OCI-LY7 (cell line): Measurements from ENCODE around the gene BLACAT1. TPM values are rescaled to one million over a fixed set of nuclear protein-coding genes. Genes with fewer than 3 reads are reported as not detected.

Experiments
- BruUV-seq: library from RNA; stranded (reverse); fragments of 400-500 nt; replicated peaks from 2 replicates; lab custom pipeline; 2021; lab: Mats Ljungman, UMichigan
- CTCF ChIA-PET: fragments of 300-600 bp; sonication (Branson Sonifier 250); formaldehyde crosslinking; loops from one replicate; lab custom pipeline; 2022; ENCODE audit warnings: antibody characterized with exemption; ENCODE audit not compliant: unreplicated experiment; lab: Charles Lee
- POLR2A ChIA-PET: fragments of 300-600 bp; sonication (Branson Sonifier 250); formaldehyde crosslinking; loops from one replicate; lab custom pipeline; 2022; ENCODE audit warnings: antibody characterized with exemption; lab: Charles Lee
- DNase-seq: peaks from one replicate; pipeline ENCODE4 v3.0.0-alpha.2; 2015; ENCODE audit warnings: low spot score
- H2AFZ ChIP-seq: fragments of 200-600 bp; sonication (generic), shearing (Covaris generic); 2 replicates; pipeline ENCODE4 v1.6.1; 2014; ENCODE audit warnings: mild to moderate bottlenecking, antibody characterized with exemption, low read length, moderate library complexity
- H3K27ac ChIP-seq: fragments of 200-600 bp; sonication (generic); 2 replicates; pipeline ENCODE4 v1.5.1; 2014; ENCODE audit warnings: mixed run types, low read depth, mild to moderate bottlenecking, moderate library complexity, low read length, inconsistent platforms; ENCODE audit not compliant: poor library complexity, severe bottlenecking
- H3K36me3 ChIP-seq: fragments of 200-600 bp; sonication (generic); 2 replicates; pipeline ENCODE4 v1.6.1; 2014; ENCODE audit warnings: mild to moderate bottlenecking, antibody characterized with exemption, low read length, moderate library complexity, mixed read lengths; ENCODE audit not compliant: insufficient read depth
- H3K4me1 ChIP-seq: fragments of 200-600 bp; sonication (generic); 2 replicates; pipeline ENCODE4 v1.5.1; 2014; ENCODE audit warnings: mild to moderate bottlenecking, low read length; ENCODE audit not compliant: insufficient read depth, poor library complexity, severe bottlenecking
- H3K4me2 ChIP-seq: fragments of 200-600 bp; sonication (generic); 2 replicates; pipeline ENCODE4 v1.6.1; 2014; ENCODE audit warnings: mild to moderate bottlenecking, low read length
- H3K4me3 ChIP-seq: fragments of 200-600 bp; sonication (generic); 2 replicates; pipeline ENCODE4 v1.5.1; 2014; ENCODE audit warnings: mild to moderate bottlenecking, low read depth, low read length; ENCODE audit not compliant: poor library complexity, severe bottlenecking
- H3K79me2 ChIP-seq: fragments of 200-600 bp; sonication (generic); 2 replicates; pipeline ENCODE4 v1.6.1; 2016; ENCODE audit warnings: low read depth, mild to moderate bottlenecking, low read length, moderate library complexity, mixed read lengths; ENCODE audit not compliant: insufficient read depth
- H3K9me2 ChIP-seq: fragments of 200-600 bp; sonication (generic); 2 replicates; pipeline ENCODE4 v1.6.1; 2016; ENCODE audit warnings: mild to moderate bottlenecking, low read length, mixed read lengths; ENCODE audit not compliant: insufficient read depth
- H3K9me3 ChIP-seq: fragments of 200-600 bp; sonication (generic); 2 replicates; pipeline ENCODE4 v1.6.1; 2014; ENCODE audit warnings: mild to moderate bottlenecking, mixed run types, low read length, mixed read lengths
- H4K20me1 ChIP-seq: fragments of 200-600 bp; sonication (generic); 2 replicates; pipeline ENCODE4 v1.6.1; 2014; ENCODE audit warnings: mild to moderate bottlenecking, antibody characterized with exemption, low read length, moderate library complexity, mixed read lengths; ENCODE audit not compliant: insufficient read depth
- EZH2phosphoT487 ChIP-seq: fragments of 200-600 bp; sonication (generic); IDR thresholded peaks from 2 replicates; pipeline ENCODE4 v1.6.1; 2018; ENCODE audit warnings: low read depth, borderline replicate concordance, mild to moderate bottlenecking, mixed run types, antibody characterized with exemption, low read length, moderate library complexity, mixed read lengths
- intact Hi-C: fragments of 100-400 bp; cut with micrococcal nuclease; formaldehyde crosslinking; loops from one replicate; pipeline ENCODE4 v1.10.0; 2022; ENCODE audit not compliant: unreplicated experiment
- total RNA-seq, 2 experiments: library from RNA; depleted of rRNA in 1 of 2; stranded (reverse); fragments of >200 nt in 1 of 2; shearing (Covaris generic) in 1 of 2; gene quantifications; 2 replicates each; pipeline ENCODE4 v1.2.3, GENCODE V29; 2014 to 2022
- TF ChIP-seq, protein P1 (sequence below): fragments of 200-600 bp; sonication (generic); conservative IDR thresholded peaks from 2 replicates; pipeline ENCODE4 v1.5.1; 2014; ENCODE audit warnings: mild to moderate bottlenecking, antibody characterized with exemption, low read length, moderate library complexity, mixed read lengths

The BLACAT1 gene
- total RNA-seq, 2 experiments from 2014 or later = 0.19 to 0.29 TPM

DNA sequence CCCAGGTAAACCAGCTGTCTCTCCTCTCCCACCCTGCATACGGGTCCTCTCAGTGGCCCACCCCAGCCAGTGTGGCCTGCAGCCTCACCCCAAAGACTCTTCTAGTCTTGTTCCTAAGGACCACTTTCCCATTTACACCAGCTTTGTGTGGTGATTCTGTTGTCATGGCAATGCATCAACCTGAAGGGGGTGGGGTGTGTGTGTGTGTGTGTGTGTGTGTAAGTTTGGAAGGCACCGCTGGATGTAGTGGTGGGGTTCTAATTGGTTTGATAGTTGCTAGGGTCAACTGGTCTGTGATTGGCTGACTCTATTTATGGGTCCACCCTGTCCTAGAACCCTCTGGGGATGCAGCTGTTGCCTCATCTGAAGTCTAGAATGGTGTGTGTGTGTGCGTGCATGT, 43.9 kb upstream of the BLACAT1 start:
- intact Hi-C loops = no loop called here
- CTCF ChIA-PET = no interaction called here
- H3K9me3 ChIP-seq = no peaks in the 10 kb centered on the region

DNA sequence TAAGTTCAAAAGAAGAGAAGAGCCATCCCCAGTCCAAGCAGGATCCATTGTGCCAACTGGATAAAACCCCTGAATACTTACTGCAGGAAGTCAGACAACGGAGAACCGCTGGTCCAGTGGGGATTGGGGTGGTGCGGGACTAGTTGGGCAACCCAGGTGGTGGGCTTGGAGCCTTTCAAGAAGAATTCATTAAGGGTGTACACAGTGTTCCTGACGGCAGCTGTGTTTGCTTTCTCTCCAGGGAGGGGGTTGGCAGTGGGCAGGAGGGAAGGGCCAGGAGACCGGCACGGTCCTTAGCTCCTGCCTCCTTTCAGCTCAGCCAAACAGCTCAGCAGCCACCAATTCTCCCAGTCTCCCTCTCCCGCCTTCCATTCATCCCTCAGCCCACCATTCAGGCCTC, 41.5 kb upstream of the BLACAT1 start:
- no peaks in the 10 kb centered on the region for H4K20me1 ChIP-seq
- H3K4me2 ChIP-seq = no peak overlapping the region
- H2AFZ ChIP-seq = no peak overlapping the region
- no peak for TF ChIP-seq EZH2phosphoT487
- TF ChIP-seq, protein P1, sequence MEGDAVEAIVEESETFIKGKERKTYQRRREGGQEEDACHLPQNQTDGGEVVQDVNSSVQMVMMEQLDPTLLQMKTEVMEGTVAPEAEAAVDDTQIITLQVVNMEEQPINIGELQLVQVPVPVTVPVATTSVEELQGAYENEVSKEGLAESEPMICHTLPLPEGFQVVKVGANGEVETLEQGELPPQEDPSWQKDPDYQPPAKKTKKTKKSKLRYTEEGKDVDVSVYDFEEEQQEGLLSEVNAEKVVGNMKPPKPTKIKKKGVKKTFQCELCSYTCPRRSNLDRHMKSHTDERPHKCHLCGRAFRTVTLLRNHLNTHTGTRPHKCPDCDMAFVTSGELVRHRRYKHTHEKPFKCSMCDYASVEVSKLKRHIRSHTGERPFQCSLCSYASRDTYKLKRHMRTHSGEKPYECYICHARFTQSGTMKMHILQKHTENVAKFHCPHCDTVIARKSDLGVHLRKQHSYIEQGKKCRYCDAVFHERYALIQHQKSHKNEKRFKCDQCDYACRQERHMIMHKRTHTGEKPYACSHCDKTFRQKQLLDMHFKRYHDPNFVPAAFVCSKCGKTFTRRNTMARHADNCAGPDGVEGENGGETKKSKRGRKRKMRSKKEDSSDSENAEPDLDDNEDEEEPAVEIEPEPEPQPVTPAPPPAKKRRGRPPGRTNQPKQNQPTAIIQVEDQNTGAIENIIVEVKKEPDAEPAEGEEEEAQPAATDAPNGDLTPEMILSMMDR = no peak
- H3K4me1 ChIP-seq = no peaks in the 10 kb centered on the region
- BruUV-seq = no TSS peak
- no peak for DNase-seq
- ChIA-PET POLR2A (no interaction called here), CTCF (no interaction called here)
- H3K9me2 ChIP-seq = no peaks in the 10 kb centered on the region
- no peaks in the 10 kb centered on the region for H3K36me3 ChIP-seq
- no peak overlapping the region for H3K27ac ChIP-seq
- H3K4me3 ChIP-seq = no peak overlapping the region
- no peaks in the 10 kb centered on the region for H3K9me3 ChIP-seq
- no peaks in the 10 kb centered on the region for H3K79me2 ChIP-seq
- intact Hi-C loops = no loop called here

More for the DNA sequence above, 43.9 kb upstream of the BLACAT1 start:
- H4K20me1 ChIP-seq = no peaks in the 10 kb centered on the region
- H3K27ac ChIP-seq = no peak overlapping the region
- H3K4me2 ChIP-seq = no peak overlapping the region
- no peak overlapping the region for H3K4me3 ChIP-seq
- H3K79me2 ChIP-seq = no peaks in the 10 kb centered on the region
- DNase-seq = no peak
- no peak overlapping the region for H2AFZ ChIP-seq
- H3K36me3 ChIP-seq = no peaks in the 10 kb centered on the region
- no peaks in the 10 kb centered on the region for H3K9me2 ChIP-seq
- TF ChIP-seq, protein P1 = no peak
- TF ChIP-seq EZH2phosphoT487 = no peak
- BruUV-seq = no TSS peak
- POLR2A ChIA-PET = no interaction called here
- peaks cover 7% of the 10 kb centered on the region for H3K4me1 ChIP-seq

DNA sequence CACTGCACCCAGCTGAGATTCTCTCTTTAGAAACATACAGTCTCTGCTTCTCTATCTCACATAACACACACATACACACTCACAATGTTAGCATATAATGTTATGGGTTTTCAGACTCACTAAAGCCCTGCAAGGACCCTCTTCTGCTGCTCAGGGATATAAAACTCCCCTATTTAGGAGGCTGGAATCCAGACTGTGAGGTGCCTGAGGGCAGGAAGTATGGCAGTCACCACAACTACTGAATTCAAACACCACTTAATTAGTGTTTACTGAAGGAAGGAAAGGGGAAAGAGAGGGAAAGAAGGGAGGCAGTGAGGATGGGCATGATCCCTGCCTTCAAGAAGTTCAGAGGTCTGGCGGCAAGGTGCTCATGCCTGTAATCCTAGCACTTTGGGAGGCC, 40.8 kb upstream of the BLACAT1 start:
- ChIA-PET POLR2A (interaction anchor here (0.6 kb wide), 1 partner anchor 23 kb away, joined by 7 read pairs; no protein-coding TSS in a partner anchor), CTCF (no interaction called here)
- H3K9me3 ChIP-seq = no peaks in the 10 kb centered on the region
- H3K9me2 ChIP-seq = no peaks in the 10 kb centered on the region
- no peaks in the 10 kb centered on the region for H4K20me1 ChIP-seq
- no peak overlapping the region for H3K4me3 ChIP-seq
- H3K4me1 ChIP-seq = no peaks in the 10 kb centered on the region
- no peak overlapping the region for H3K27ac ChIP-seq
- intact Hi-C loops = no loop called here
- no peak for TF ChIP-seq EZH2phosphoT487
- TF ChIP-seq, protein P1 = no peak
- H3K4me2 ChIP-seq = no peak overlapping the region
- no peak for DNase-seq
- H3K79me2 ChIP-seq = no peaks in the 10 kb centered on the region
- no peaks in the 10 kb centered on the region for H3K36me3 ChIP-seq
- H2AFZ ChIP-seq = no peak overlapping the region
- no TSS peak for BruUV-seq
